DND-41 (cell line): ENCODE data around the gene ANO3.

Experiments
- ATAC-seq: fragments of 200-7000 bp; cut with Tn5 transposase; 3 replicates; pipeline ENCODE4 v1.9.1; 2021; ENCODE audit warnings: low read depth; ENCODE audit not compliant: insufficient read depth
- DNase-seq: peaks from one replicate; pipeline ENCODE4 v3.0.0-alpha.2; 2020
- H2AFZ ChIP-seq: 2 replicates; pipeline ENCODE4 v1.6.0; 2012; ENCODE audit warnings: low read depth, low read length
- H3K27ac ChIP-seq: 2 replicates; pipeline ENCODE4 v1.5.1; 2012; ENCODE audit warnings: low read length, inconsistent platforms
- H3K27me3 ChIP-seq: fragments of 200-600 bp; sonication (generic); 2 replicates; pipeline ENCODE4 v1.6.0; 2012; ENCODE audit warnings: low read length, mild to moderate bottlenecking, inconsistent platforms; ENCODE audit not compliant: insufficient read depth, poor library complexity
- H3K36me3 ChIP-seq: 2 replicates; pipeline ENCODE4 v1.5.1; 2012; ENCODE audit warnings: low read length, inconsistent platforms; ENCODE audit not compliant: insufficient read depth
- H3K4me1 ChIP-seq: 2 replicates; pipeline ENCODE4 v1.5.1; 2012; ENCODE audit warnings: mild to moderate bottlenecking, low read length; ENCODE audit not compliant: insufficient read depth
- H3K4me2 ChIP-seq: 2 replicates; pipeline ENCODE4 v1.6.0; 2012; ENCODE audit warnings: mild to moderate bottlenecking, moderate library complexity, low read length, inconsistent platforms; ENCODE audit not compliant: insufficient read depth
- H3K4me3 ChIP-seq, 2 experiments: fragments of 200-600 bp in 1 of 2; shearing (Covaris generic) in 1 of 2; 2 replicates each; pipeline ENCODE4 v1.5.1; 2012 to 2016; ENCODE audit warnings: inconsistent platforms in 2 of 2, low read length in 2 of 2, mild to moderate bottlenecking in 2 of 2, low read depth in 1 of 2, moderate library complexity in 1 of 2
- H3K79me2 ChIP-seq: 2 replicates; pipeline ENCODE4 v1.6.0; 2012; ENCODE audit warnings: low read length, inconsistent platforms; ENCODE audit not compliant: insufficient read depth
- H3K9ac ChIP-seq: 2 replicates; pipeline ENCODE4 v1.6.0; 2012; ENCODE audit warnings: low read depth, mild to moderate bottlenecking, inconsistent platforms, low read length, moderate library complexity
- H3K9me3 ChIP-seq: 2 replicates; pipeline ENCODE4 v1.5.1; 2012; ENCODE audit warnings: low read length, moderate library complexity, mild to moderate bottlenecking, inconsistent platforms; ENCODE audit not compliant: insufficient read depth, severe bottlenecking
- H4K20me1 ChIP-seq: 2 replicates; pipeline ENCODE4 v1.6.0; 2012; ENCODE audit warnings: low read length; ENCODE audit not compliant: insufficient read depth
- EZH2 ChIP-seq: IDR thresholded peaks from 3 replicates; pipeline ENCODE4 v1.6.1; 2012; ENCODE audit warnings: borderline replicate concordance, low read depth, mild to moderate bottlenecking, moderate library complexity, low read length, inconsistent platforms; ENCODE audit not compliant: severe bottlenecking
- TF ChIP-seq, protein P1 (sequence below): IDR thresholded peaks from 2 replicates; pipeline ENCODE4 v1.5.1; 2012; ENCODE audit warnings: borderline replicate concordance, low read length, moderate library complexity, mild to moderate bottlenecking; ENCODE audit not compliant: poor library complexity, severe bottlenecking; ENCODE audit errors: extremely low read depth

ANO3 gene

DNA sequence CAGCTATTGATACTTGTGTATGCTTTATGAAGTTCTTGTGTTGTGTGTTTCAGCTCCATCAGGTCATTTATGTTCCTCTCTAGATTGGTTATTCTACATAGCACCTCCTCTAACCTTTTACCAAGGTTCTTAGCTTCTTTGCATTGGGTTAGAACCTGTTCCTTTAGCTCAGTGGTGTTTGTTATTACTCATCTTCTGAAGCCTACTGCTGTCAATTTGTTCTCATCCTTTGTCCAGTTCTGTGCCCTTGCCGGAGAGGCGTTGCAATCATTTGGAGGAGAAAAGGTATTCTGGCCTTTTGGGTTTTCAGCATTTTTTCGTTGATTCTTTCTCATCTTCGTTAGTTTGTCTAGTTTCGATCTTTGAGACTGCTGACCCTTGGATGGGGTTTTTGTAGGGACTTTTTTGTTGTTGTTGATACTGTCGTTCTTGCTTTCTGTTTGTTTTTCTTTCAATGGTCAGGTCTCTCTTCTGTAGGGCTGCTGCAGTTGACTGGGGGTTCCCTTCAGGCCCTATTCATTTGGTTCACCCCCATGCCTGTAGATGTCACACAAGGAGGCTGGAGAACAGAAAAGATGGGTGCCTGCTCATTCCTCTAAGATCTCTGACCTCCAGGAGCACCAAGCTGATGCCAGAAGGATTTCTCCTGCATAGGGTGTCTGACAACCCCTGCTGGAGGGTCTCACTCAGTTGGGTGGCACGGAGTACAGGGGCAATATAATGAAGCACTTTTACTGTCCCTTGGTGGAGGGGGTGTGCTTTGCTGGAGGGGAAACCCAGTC lies 276.0 kb downstream of the ANO3 start:
- Histone ChIP-seq H4K20me1 (no peaks in the 10 kb centered on the region), H3K4me1 (no peaks in the 10 kb centered on the region), H3K27ac (no peak overlapping the region), H3K27me3 (no peaks in the 10 kb centered on the region), H3K4me2 (no peak overlapping the region), H2AFZ (no peak overlapping the region), H3K9me3 (no peaks in the 10 kb centered on the region), H3K9ac (no peak overlapping the region), H3K79me2 (no peaks in the 10 kb centered on the region), H3K4me3 (no peak overlapping the region), H3K36me3 (no peaks in the 10 kb centered on the region)
- DNase-seq, result no peak
- ATAC-seq, result no peak
- TF ChIP-seq, protein P1, sequence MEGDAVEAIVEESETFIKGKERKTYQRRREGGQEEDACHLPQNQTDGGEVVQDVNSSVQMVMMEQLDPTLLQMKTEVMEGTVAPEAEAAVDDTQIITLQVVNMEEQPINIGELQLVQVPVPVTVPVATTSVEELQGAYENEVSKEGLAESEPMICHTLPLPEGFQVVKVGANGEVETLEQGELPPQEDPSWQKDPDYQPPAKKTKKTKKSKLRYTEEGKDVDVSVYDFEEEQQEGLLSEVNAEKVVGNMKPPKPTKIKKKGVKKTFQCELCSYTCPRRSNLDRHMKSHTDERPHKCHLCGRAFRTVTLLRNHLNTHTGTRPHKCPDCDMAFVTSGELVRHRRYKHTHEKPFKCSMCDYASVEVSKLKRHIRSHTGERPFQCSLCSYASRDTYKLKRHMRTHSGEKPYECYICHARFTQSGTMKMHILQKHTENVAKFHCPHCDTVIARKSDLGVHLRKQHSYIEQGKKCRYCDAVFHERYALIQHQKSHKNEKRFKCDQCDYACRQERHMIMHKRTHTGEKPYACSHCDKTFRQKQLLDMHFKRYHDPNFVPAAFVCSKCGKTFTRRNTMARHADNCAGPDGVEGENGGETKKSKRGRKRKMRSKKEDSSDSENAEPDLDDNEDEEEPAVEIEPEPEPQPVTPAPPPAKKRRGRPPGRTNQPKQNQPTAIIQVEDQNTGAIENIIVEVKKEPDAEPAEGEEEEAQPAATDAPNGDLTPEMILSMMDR, result no peak
- TF ChIP-seq EZH2, result no peak

GRCh38 chr11:26608507-26609146 lies 276.7 kb downstream of the ANO3 start:
- ATAC-seq, result no peak
- no peaks in the 10 kb centered on the region for H3K27me3 ChIP-seq
- TF ChIP-seq, protein P1, result no peak
- TF ChIP-seq EZH2, result no peak

DNA sequence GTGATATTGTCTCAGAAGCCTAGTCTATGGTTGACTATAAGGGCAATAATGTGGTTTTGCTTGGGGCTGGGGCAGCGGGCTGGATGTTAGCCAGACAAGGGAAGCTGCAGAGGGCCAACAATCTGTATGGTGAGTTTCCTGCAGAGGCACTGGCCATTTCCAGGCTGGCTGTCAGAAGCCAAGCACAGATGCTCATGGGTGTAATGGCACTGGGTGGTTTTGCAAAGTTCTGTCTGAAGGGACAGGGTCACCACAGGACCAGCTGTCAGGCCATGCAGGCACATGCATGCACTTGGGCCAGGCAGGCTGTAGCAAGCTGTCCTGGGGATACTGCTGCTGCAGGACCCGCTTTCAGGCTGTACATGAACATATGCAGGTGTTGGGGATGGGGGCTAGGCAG lies 281.8 kb downstream of the ANO3 start:
- H3K36me3 ChIP-seq, result no peaks in the 10 kb centered on the region
- no peak overlapping the region for H2AFZ ChIP-seq
- DNase-seq (no peak), ATAC-seq (no peak)
- H4K20me1 ChIP-seq, result no peaks in the 10 kb centered on the region
- no peaks in the 10 kb centered on the region for H3K79me2 ChIP-seq
- no peaks in the 10 kb centered on the region for H3K4me1 ChIP-seq
- H3K27me3 ChIP-seq, result no peaks in the 10 kb centered on the region
- H3K9ac ChIP-seq, result no peak overlapping the region
- no peak overlapping the region for H3K27ac ChIP-seq
- TF ChIP-seq EZH2, result no peak
- TF ChIP-seq, protein P1, result no peak
- no peak overlapping the region for H3K4me2 ChIP-seq
- H3K4me3 ChIP-seq, result no peak overlapping the region
- peaks cover 5% of the 10 kb centered on the region for H3K9me3 ChIP-seq

More at GRCh38 chr11:26608507-26609146, 276.7 kb downstream of the ANO3 start:
- no peak overlapping the region for H3K4me2 ChIP-seq
- peaks cover 2% of the 10 kb centered on the region for H3K9me3 ChIP-seq
- H3K4me3 ChIP-seq, result no peak overlapping the region
- H4K20me1 ChIP-seq, result no peaks in the 10 kb centered on the region
- H2AFZ ChIP-seq, result no peak overlapping the region
- no peaks in the 10 kb centered on the region for H3K79me2 ChIP-seq
- no peak overlapping the region for H3K27ac ChIP-seq
- H3K9ac ChIP-seq, result no peak overlapping the region
- DNase-seq, result no peak
- H3K36me3 ChIP-seq, result no peaks in the 10 kb centered on the region
- no peaks in the 10 kb centered on the region for H3K4me1 ChIP-seq
